ENCODE measurements around the gene MUC22. TPM values are rescaled to one million over a fixed set of nuclear protein-coding genes. Genes with fewer than 3 reads are reported as not detected.

Gene MUC22
- total and polyA plus RNA-seq, 2 of the 4 experiments (the other 2 are of a cell fraction) = 0.02 TPM; not detected in 1

- ATAC-seq (ENCODE audit: low read depth) (no peak), DNase-seq (no peak)
- H2BK15ac ChIP-seq (ENCODE audit: low read depth, low read length) = no peak overlapping the region
- H3K14ac ChIP-seq (replicated peaks; ENCODE audit: low read depth, low read length) = no peak overlapping the region
- peaks cover 34% of the 10 kb centered on the region for H3K27me3 ChIP-seq (ENCODE audit: control insufficient read depth, insufficient read depth, low read length)
- H4K5ac ChIP-seq (ENCODE audit: low read depth, low read length) = no peak overlapping the region
- H4K91ac ChIP-seq (ENCODE audit: insufficient read depth, low read depth, low read length) = no peak overlapping the region
- WGBS, 2 experiments (ENCODE audit: extremely low coverage in 2 of 2, insufficient read length in 1 of 2) = no CpG with 5 or more reads among the region's 4 CpGs
- no peaks in the 10 kb centered on the region for H3K79me1 ChIP-seq (ENCODE audit: low read depth in 1 of 2, low read length in 2 of 2)
- H3K4me1 ChIP-seq (ENCODE audit: control insufficient read depth, insufficient read depth, low read length) = 0 out of 2 replicates have a peak, but pooled peaks cover 2% of the 10 kb centered on the region
- in situ Hi-C loops (cut with MboI; ENCODE audit: low sequenced_read_pairs) = no loop called here
- no peak overlapping the region for H3K9ac ChIP-seq (ENCODE audit: low read depth, low read length)
- intact Hi-C loops (cut with micrococcal nuclease) = no loop called here
- no peak overlapping the region for H2BK5ac ChIP-seq (ENCODE audit: low read depth, low read length, poor library complexity, severe bottlenecking)
- no TSS peak for BruUV-seq (replicated peaks)
- no peak overlapping the region for H3K56ac ChIP-seq (ENCODE audit: extremely low read depth, insufficient read depth, low read length)
- no peak overlapping the region for H2AFZ ChIP-seq (replicated peaks; ENCODE audit: low read length, poor library complexity)
- peaks cover 2% of the 10 kb centered on the region; the same call in 1 of the 2 replicates for H3K9me3 ChIP-seq (ENCODE audit: control insufficient read depth, insufficient read depth, low read length)
- no peak overlapping the region for H3K23ac ChIP-seq (ENCODE audit: low read depth, low read length)
- no peak overlapping the region for H2BK120ac ChIP-seq (ENCODE audit: low read depth, low read length)
- H3K4me3 ChIP-seq (ENCODE audit: insufficient read depth, low read depth, low read length) = no peak overlapping the region
- H3K9me1 ChIP-seq (ENCODE audit: insufficient read depth, low read length) = 0 out of 2 replicates have a peak, but pooled peaks cover 3% of the 10 kb centered on the region
- no peak overlapping the region for H3K18ac ChIP-seq (ENCODE audit: low read depth, low read length)
- no peak overlapping the region for H2BK20ac ChIP-seq (ENCODE audit: low read depth, low read length)
- no peak overlapping the region for H3K4ac ChIP-seq (ENCODE audit: low read depth, low read length)
- no peaks in the 10 kb centered on the region for H4K20me1 ChIP-seq (ENCODE audit: insufficient read depth, low read length)
- H3K27ac ChIP-seq (ENCODE audit: insufficient read depth, low read length) = no peak overlapping the region
- H2AK5ac ChIP-seq (ENCODE audit: low read depth, low read length) = no peak overlapping the region
- H3K4me2 ChIP-seq (ENCODE audit: low read depth, low read length) = no peak overlapping the region
- H3K36me3 ChIP-seq (ENCODE audit: control insufficient read depth, insufficient read depth, low read length) = no peaks in the 10 kb centered on the region
- H2AK9ac ChIP-seq (replicated peaks; ENCODE audit: low read depth, low read length, poor library complexity) = no peak overlapping the region
- TF ChIP-seq BHLHE40 (IDR thresholded peaks at IDR 0.05; ENCODE audit: low read depth, low read length) = no peak
- TF ChIP-seq SMC3 (IDR thresholded peaks at IDR 0.05; ENCODE audit: low read depth, low read length) = no peak
- no peak for TF ChIP-seq POLR2A (IDR thresholded peaks at IDR 0.05; ENCODE audit: low read depth, low read length)
- TF ChIP-seq CEBPB (IDR thresholded peaks at IDR 0.05; ENCODE audit: low read depth, low read length) = no peak
- no peak for TF ChIP-seq MXI1 (IDR thresholded peaks at IDR 0.05; ENCODE audit: borderline replicate concordance, low read depth, low read length)
- no peak for TF ChIP-seq RAD21 (IDR thresholded peaks at IDR 0.05; ENCODE audit: low read length)
- no peak for TF ChIP-seq ELK1 (IDR thresholded peaks at IDR 0.05; ENCODE audit: borderline replicate concordance, low read depth, low read length)
- no peak for TF ChIP-seq CHD1 (IDR thresholded peaks at IDR 0.05; ENCODE audit: low read depth, low read length)
- TF ChIP-seq NFE2L2 (IDR thresholded peaks at IDR 0.05; ENCODE audit: low read depth, low read length) = no peak
- no peak for TF ChIP-seq FOS (IDR thresholded peaks at IDR 0.05; ENCODE audit: low read depth, low read length)
- TF ChIP-seq MAZ (IDR thresholded peaks at IDR 0.05; ENCODE audit: borderline replicate concordance, low read depth, low read length) = no peak
- TF ChIP-seq RCOR1 (IDR thresholded peaks at IDR 0.05; ENCODE audit: insufficient replicate concordance, low read length) = no peak
- TF ChIP-seq CTCF (conservative IDR thresholded peaks at IDR 0.05; ENCODE audit: low read depth, low read length) = no peak
- no peak for TF ChIP-seq MAFK (IDR thresholded peaks at IDR 0.05; ENCODE audit: low read depth, low read length)
- TF ChIP-seq RFX5 (IDR thresholded peaks at IDR 0.05; ENCODE audit: low read depth, low read length) = no peak
- TF ChIP-seq USF2 (IDR thresholded peaks at IDR 0.05; ENCODE audit: low read depth, low read length) = no peak
- CTCF ChIA-PET = no interaction called here
- dilution Hi-C loops (cut with HindIII; ENCODE audit: low sequenced_read_pairs, unreplicated experiment) = no loop called here
- no peak overlapping the region for H4K8ac ChIP-seq (ENCODE audit: low read depth in 2 of 2, low read length in 2 of 2)
- POLR2A ChIA-PET (ENCODE audit: unreplicated experiment) = no interaction called here
Measured at GRCh38 chr6:31048099-31048498, 37.8 kb downstream of the MUC22 start.

All from IMR-90 (cell line).